GM18507 (cell line): ENCODE results near the gene CDH4.
"Not testable (repeated sequence)": the region's sequence is repeated elsewhere in the genome, so short reads cannot be mapped to it uniquely, and the experiment has no call there.

ENCODE experiments used
- DNase-seq: peaks from one replicate; pipeline ENCODE4 v3.0.0; 2011; ENCODE audit warnings: low read depth; ENCODE audit not compliant: insufficient read length; ENCODE audit errors: extremely low spot score
- FAIRE-seq: peaks from 2 replicates; lab custom pipeline; 2011; peaks lifted over from hg19 to GRCh38; lab: Jason Lieb, UNC

CDH4 gene

GRCh38 chr20:61396262-61396848 is 144.3 kb downstream of the CDH4 start:
- DNase-seq: no peak
- FAIRE-seq: no peak

GRCh38 chr20:61397146-61397545 is 145.1 kb downstream of the CDH4 start:
- FAIRE-seq (no peak), DNase-seq (no peak)

- no peak for DNase-seq
- FAIRE-seq: no peak
These were observed 145.7 kb downstream of the CDH4 start for GRCh38 chr20:61397790-61398189.

GRCh38 chr20:61399433-61399832 is 147.4 kb downstream of the CDH4 start:
- DNase-seq: no peak
- FAIRE-seq: no peak

GRCh38 chr20:61400499-61400898 is 148.4 kb downstream of the CDH4 start:
- FAIRE-seq: no peak

GRCh38 chr20:61404303-61404702 is 152.2 kb downstream of the CDH4 start:
- FAIRE-seq (no peak), DNase-seq (no peak)

More at GRCh38 chr20:61400499-61400898, 148.4 kb downstream of the CDH4 start:
- DNase-seq: no peak

GRCh38 chr20:61405007-61405406 is 152.9 kb downstream of the CDH4 start:
- DNase-seq: no peak
- FAIRE-seq: no peak

GRCh38 chr20:61406773-61407172 is 154.7 kb downstream of the CDH4 start:
- not testable (repeated sequence) for FAIRE-seq, DNase-seq

- no peak for DNase-seq
- FAIRE-seq: no peak
These were observed 155.5 kb downstream of the CDH4 start for GRCh38 chr20:61407561-61407960.

GRCh38 chr20:61408951-61409740 is 157.1 kb downstream of the CDH4 start:
- FAIRE-seq (no peak), DNase-seq (no peak)

- FAIRE-seq (no peak), DNase-seq (no peak)
These were observed 159.7 kb downstream of the CDH4 start for GRCh38 chr20:61411743-61412142.

- no peak for FAIRE-seq
- DNase-seq: no peak
These were observed 161.7 kb downstream of the CDH4 start for GRCh38 chr20:61413752-61414151.

GRCh38 chr20:61414455-61414991 is 162.5 kb downstream of the CDH4 start:
- DNase-seq: no peak
- FAIRE-seq: no peak

GRCh38 chr20:61416546-61416945 is 164.5 kb downstream of the CDH4 start:
- DNase-seq (no peak), FAIRE-seq (no peak)

GRCh38 chr20:61417221-61417941 is 165.3 kb downstream of the CDH4 start:
- DNase-seq: no peak
- FAIRE-seq: no peak

GRCh38 chr20:61419010-61419409 is 166.9 kb downstream of the CDH4 start:
- FAIRE-seq (no peak), DNase-seq (no peak)

GRCh38 chr20:61419501-61419900 is 167.4 kb downstream of the CDH4 start:
- DNase-seq (no peak), FAIRE-seq (no peak)

GRCh38 chr20:61420056-61420455 is 168.0 kb downstream of the CDH4 start:
- FAIRE-seq (no peak), DNase-seq (no peak)

GRCh38 chr20:61420781-61421180 is 168.7 kb downstream of the CDH4 start:
- no peak for FAIRE-seq
- DNase-seq: no peak
